ENCODE results near the gene PGD. TPM values are rescaled to one million over a fixed set of nuclear protein-coding genes. Genes with fewer than 3 reads are reported as not detected.
A peak's percentile ranks its signal among the peaks of the same experiment; 100 is the strongest.
"Not testable (repeated sequence)": the region's sequence is repeated elsewhere in the genome, so short reads cannot be mapped to it uniquely, and the experiment has no call there.

PGD gene
- total RNA-seq, 1 donor from 2014 or later, result 87.1 TPM

- peak; percentile 26 for DNase-seq (ENCODE audit: low read depth)
Observed at GRCh38 chr1:10399444-10399941, 629 bp downstream of the PGD start.

GRCh38 chr1:10400013-10400412 lies 1.1 kb downstream of the PGD start:
- DNase-seq (ENCODE audit: low read depth), result no peak

- DNase-seq (ENCODE audit: low read depth), result peak; percentile 27
Observed at GRCh38 chr1:10401281-10401680, 2.4 kb downstream of the PGD start.

- peak; percentile 33 for DNase-seq (ENCODE audit: low read depth)
Observed at GRCh38 chr1:10402729-10403274, 3.9 kb downstream of the PGD start.

- no peak for DNase-seq (ENCODE audit: low read depth)
Observed at GRCh38 chr1:10407201-10407600, 8.3 kb downstream of the PGD start.

- DNase-seq (ENCODE audit: low read depth), result peak; percentile 47
Observed at GRCh38 chr1:10415211-10415930, 16.5 kb downstream of the PGD start.

- not testable (repeated sequence) for DNase-seq (ENCODE audit: low read depth)
Observed at GRCh38 chr1:10415967-10416366, 17.1 kb downstream of the PGD start.

- not testable (repeated sequence) for DNase-seq (ENCODE audit: low read depth)
Observed at GRCh38 chr1:10418741-10419140, 19.9 kb downstream of the PGD start.

- no peak for DNase-seq (ENCODE audit: low read depth)
Observed at GRCh38 chr1:10419351-10419750, 20.5 kb downstream of the PGD start.

GRCh38 chr1:10421637-10422036 lies 22.8 kb downstream of the PGD start:
- no peak for DNase-seq (ENCODE audit: low read depth)

GRCh38 chr1:10424034-10424433 lies 25.2 kb downstream of the PGD start:
- no peak for DNase-seq (ENCODE audit: low read depth)

GRCh38 chr1:10424651-10425050 lies 25.8 kb downstream of the PGD start:
- no peak for DNase-seq (ENCODE audit: low read depth)

- peak; percentile 18 for DNase-seq (ENCODE audit: low read depth)
Observed at GRCh38 chr1:10425826-10426534, 27.1 kb downstream of the PGD start.

GRCh38 chr1:10426535-10426848 lies 27.6 kb downstream of the PGD start:
- DNase-seq (ENCODE audit: low read depth), result not testable (repeated sequence)

- no peak for DNase-seq (ENCODE audit: low read depth)
Observed at GRCh38 chr1:10428984-10429383, 30.1 kb downstream of the PGD start.

- no peak for DNase-seq (ENCODE audit: low read depth)
Observed at GRCh38 chr1:10429868-10430215, 31.0 kb downstream of the PGD start.

GRCh38 chr1:10430216-10431069 lies 31.6 kb downstream of the PGD start, which contains the start of gene CENPS:
CENPS (plus strand) TSS chr1:10430433; CDS start chr1:10430518, 85 bp downstream.
- DNase-seq (ENCODE audit: low read depth), result peak; percentile 48

GRCh38 chr1:10431070-10431730 lies 32.3 kb downstream of the PGD start:
- peak; percentile 20 for DNase-seq (ENCODE audit: low read depth)

- peak; percentile 9 for DNase-seq (ENCODE audit: low read depth)
Observed at GRCh38 chr1:10432910-10433700, 34.2 kb downstream of the PGD start.

GRCh38 chr1:10433790-10434189 lies 34.9 kb downstream of the PGD start:
- no peak for DNase-seq (ENCODE audit: low read depth)

- DNase-seq (ENCODE audit: low read depth), result no peak
Observed at GRCh38 chr1:10434590-10434989, 35.7 kb downstream of the PGD start.

Measured in renal cortical epithelial cell (primary cell).